H1 (cell line): ENCODE measurements around the gene KIAA0319L. TPM values are rescaled to one million over a fixed set of nuclear protein-coding genes. Genes with fewer than 3 reads are reported as not detected.

ENCODE experiments used
- CTCF ChIA-PET: fragments of 300-600 bp; sonication (Branson Sonifier 250); formaldehyde crosslinking; loops from one replicate; lab custom pipeline; 2021; ENCODE audit not compliant: partially characterized antibody; lab: Charles Lee
- POLR2A ChIA-PET: fragments of 300-600 bp; sonication (Branson Sonifier 250); formaldehyde crosslinking; loops from one replicate; lab custom pipeline; 2021; ENCODE audit warnings: inconsistent platforms; ENCODE audit not compliant: partially characterized antibody; lab: Charles Lee
- DNase-seq, 2 experiments: peaks; one replicate each; pipeline versions ENCODE4 v3.0.0 to v3.0.0-alpha.2; 2010 to 2022; ENCODE audit warnings: low spot score in 2 of 2, low read depth in 1 of 2, mixed read lengths in 1 of 2
- FAIRE-seq: peaks from 2 replicates; lab custom pipeline; 2011; peaks lifted over from hg19 to GRCh38; lab: Jason Lieb, UNC
- H2AFZ ChIP-seq: 2 replicates; pipeline ENCODE4 v1.8.1; 2012; ENCODE audit warnings: low read length, inconsistent platforms
- H2AK5ac ChIP-seq: 2 replicates; pipeline ENCODE4 v1.6.1; 2013; ENCODE audit warnings: low read depth, low read length
- H2BK120ac ChIP-seq: replicated peaks from 2 replicates; pipeline ENCODE3; 2013; ENCODE audit warnings: low read depth, low read length, inconsistent platforms
- H2BK12ac ChIP-seq: 2 replicates; pipeline ENCODE4 v1.6.1; 2013; ENCODE audit warnings: low read depth, low read length
- H2BK15ac ChIP-seq: 2 replicates; pipeline ENCODE4 v1.6.1; 2013; ENCODE audit warnings: low read length
- H2BK20ac ChIP-seq: 2 replicates; pipeline ENCODE4 v1.6.1; 2013; ENCODE audit warnings: low read length
- H2BK5ac ChIP-seq: 2 replicates; pipeline ENCODE4 v1.6.1; 2013; ENCODE audit warnings: low read depth, low read length
- H3K14ac ChIP-seq: 2 replicates; pipeline ENCODE4 v1.6.1; 2013; ENCODE audit warnings: inconsistent platforms; ENCODE audit not compliant: insufficient read length
- H3K18ac ChIP-seq: 2 replicates; pipeline ENCODE4 v1.6.1; 2013; ENCODE audit warnings: low read length; ENCODE audit errors: extremely low read depth
- H3K23ac ChIP-seq: 2 replicates; pipeline ENCODE4 v1.6.1; 2013; ENCODE audit warnings: inconsistent platforms; ENCODE audit not compliant: insufficient read length
- H3K23me2 ChIP-seq: 2 replicates; pipeline ENCODE4 v1.6.1; 2013; ENCODE audit warnings: low read depth, low read length
- H3K27ac ChIP-seq: 2 replicates; pipeline ENCODE4 v1.6.1; 2011; ENCODE audit warnings: low read depth, low read length, inconsistent platforms
- H3K27me3 ChIP-seq, 4 experiments: replicated peaks in 1 of 4; 1 replicate in 1 of 4; 2 replicates in 3 of 4; pipeline versions ENCODE4 v1.6.1 to v1.8.1; 2011 to 2013; ENCODE audit warnings: low read length in 3 of 4, mild to moderate bottlenecking in 3 of 4, inconsistent platforms in 2 of 4, mixed read lengths in 2 of 4, moderate library complexity in 1 of 4; ENCODE audit not compliant: control insufficient read depth in 3 of 4, insufficient read depth in 3 of 4; ENCODE audit errors: extremely low read depth in 1 of 4
- H3K36me3 ChIP-seq, 4 experiments: 2 replicates each; pipeline versions ENCODE4 v1.6.1 to v1.8.1; 2011 to 2013; ENCODE audit warnings: mild to moderate bottlenecking in 4 of 4, low read length in 3 of 4, moderate library complexity in 2 of 4, control low read depth in 1 of 4, inconsistent platforms in 1 of 4; ENCODE audit not compliant: insufficient read depth in 4 of 4, control insufficient read depth in 2 of 4
- H3K4ac ChIP-seq: replicated peaks from 2 replicates; pipeline ENCODE3; 2013; ENCODE audit warnings: low read length, low read depth, mixed read lengths, inconsistent platforms; ENCODE audit not compliant: insufficient read length
- H3K4me1 ChIP-seq, 4 experiments: replicated peaks in 1 of 4; 1 replicate in 1 of 4; 2 replicates in 3 of 4; pipeline versions ENCODE4 v1.6.1 to v1.8.1; 2011 to 2013; ENCODE audit warnings: low read length in 3 of 4, inconsistent platforms in 2 of 4, mixed read lengths in 1 of 4; ENCODE audit not compliant: insufficient read depth in 4 of 4, control insufficient read depth in 3 of 4
- H3K4me2 ChIP-seq, 2 experiments: 2 replicates each; pipeline versions ENCODE4 v1.6.1 to v1.8.1; 2011 to 2013; ENCODE audit warnings: low read depth in 2 of 2, low read length in 2 of 2, control low read depth in 1 of 2, inconsistent platforms in 1 of 2, mild to moderate bottlenecking in 1 of 2; ENCODE audit not compliant: insufficient read depth in 1 of 2
- H3K4me3 ChIP-seq, 4 experiments: fragments of 200-600, 300-600 bp in 1 of 4; sonication (generic), shearing (Covaris generic), sonication (Bioruptor Twin) in 1 of 4; 2 replicates each; pipeline versions ENCODE4 v1.5.1 to v1.8.1; 2011 to 2016; ENCODE audit warnings: low read length in 4 of 4, low read depth in 3 of 4, control low read depth in 2 of 4, inconsistent platforms in 2 of 4, mild to moderate bottlenecking in 2 of 4, mixed read lengths in 1 of 4, moderate library complexity in 1 of 4; ENCODE audit not compliant: insufficient read depth in 2 of 4; ENCODE audit errors: extremely low read depth in 1 of 4
- H3K56ac ChIP-seq: replicated peaks from 2 replicates; pipeline ENCODE3; 2013; ENCODE audit warnings: low read depth, mild to moderate bottlenecking, mixed read lengths, low read length, inconsistent platforms; ENCODE audit not compliant: insufficient read length
- H3K79me1 ChIP-seq: 2 replicates; pipeline ENCODE4 v1.6.1; 2013; ENCODE audit warnings: low read depth, low read length, control low read depth
- H3K79me2 ChIP-seq, 2 experiments: 2 replicates each; pipeline versions ENCODE4 v1.6.1 to v1.8.1; 2012 to 2013; ENCODE audit warnings: low read length in 2 of 2, mild to moderate bottlenecking in 2 of 2, inconsistent platforms in 1 of 2; ENCODE audit not compliant: insufficient read depth in 2 of 2, control insufficient read depth in 1 of 2
- H3K9ac ChIP-seq, 4 experiments: replicated peaks in 1 of 4; 1 replicate in 1 of 4; 2 replicates in 3 of 4; pipeline versions ENCODE4 v1.6.1 to v1.8.1; 2011 to 2013; ENCODE audit warnings: low read depth in 3 of 4, low read length in 3 of 4, control low read depth in 2 of 4, mild to moderate bottlenecking in 2 of 4, moderate library complexity in 2 of 4, inconsistent platforms in 1 of 4; ENCODE audit errors: extremely low read depth in 1 of 4
- H3K9me3 ChIP-seq, 2 experiments: 2 replicates each; pipeline versions ENCODE4 v1.6.1 to v1.8.1; 2012 to 2013; ENCODE audit warnings: mild to moderate bottlenecking in 2 of 2, moderate library complexity in 2 of 2, control low read depth in 1 of 2, inconsistent platforms in 1 of 2, low read depth in 1 of 2, low read length in 1 of 2, mixed read lengths in 1 of 2; ENCODE audit not compliant: insufficient read depth in 2 of 2
- H4K20me1 ChIP-seq, 2 experiments: replicated peaks in 1 of 2; 2 replicates each; pipeline versions ENCODE3 to v1.8.1; 2011 to 2013; ENCODE audit warnings: inconsistent platforms in 2 of 2, low read length in 2 of 2, mild to moderate bottlenecking in 1 of 2; ENCODE audit not compliant: insufficient read depth in 2 of 2, control insufficient read depth in 1 of 2
- H4K5ac ChIP-seq: 2 replicates; pipeline ENCODE4 v1.6.1; 2013; ENCODE audit warnings: low read length, low read depth, mixed read lengths, inconsistent platforms; ENCODE audit not compliant: insufficient read length
- H4K8ac ChIP-seq: 2 replicates; pipeline ENCODE4 v1.8.0; 2013; ENCODE audit warnings: mild to moderate bottlenecking, moderate library complexity, low read length, inconsistent platforms; ENCODE audit not compliant: insufficient read depth; ENCODE audit errors: extremely low read depth
- H4K91ac ChIP-seq: replicated peaks from 2 replicates; pipeline ENCODE3; 2013; ENCODE audit warnings: low read length, mixed read lengths, inconsistent platforms; ENCODE audit not compliant: insufficient read length
- ATF3 ChIP-seq: IDR thresholded peaks from 2 replicates; pipeline ENCODE4 v1.6.1; 2011; ENCODE audit warnings: low read depth, mild to moderate bottlenecking, low read length; ENCODE audit not compliant: insufficient read depth
- BACH1 ChIP-seq: IDR thresholded peaks from 2 replicates; pipeline ENCODE4 v1.6.1; 2012; ENCODE audit warnings: low read length, improper control_type of control experiment
- BCL11A ChIP-seq, 2 experiments: IDR thresholded peaks; one replicate each; pipeline ENCODE4 v1.6.1; 2011; ENCODE audit warnings: low read depth in 2 of 2, low read length in 2 of 2, mild to moderate bottlenecking in 2 of 2
- CHD2 ChIP-seq: IDR thresholded peaks from 2 replicates; pipeline ENCODE4 v1.6.1; 2012; ENCODE audit warnings: low read length, improper control_type of control experiment
- CTBP2 ChIP-seq: IDR thresholded peaks from 2 replicates; pipeline ENCODE4 v1.7.0; 2011; ENCODE audit warnings: borderline replicate concordance, mild to moderate bottlenecking, moderate library complexity, mixed read lengths, low read length; ENCODE audit not compliant: insufficient read depth, insufficient read length
- EZH2 ChIP-seq: fragments of 200-600 bp; sonication (generic); IDR thresholded peaks from 2 replicates; pipeline ENCODE4 v1.7.1; 2012; ENCODE audit warnings: low read depth, mild to moderate bottlenecking, moderate library complexity, low read length, inconsistent platforms; ENCODE audit not compliant: severe bottlenecking
- KDM5A ChIP-seq: fragments of 200-600 bp; IDR thresholded peaks from 2 replicates; pipeline ENCODE4 v1.7.1; 2012; ENCODE audit warnings: mild to moderate bottlenecking, low read length, inconsistent platforms, mixed read lengths
- MAX ChIP-seq: IDR thresholded peaks from 2 replicates; pipeline ENCODE4 v1.6.1; 2012; ENCODE audit warnings: inconsistent platforms
- POLR2A ChIP-seq, 2 experiments: IDR thresholded peaks; 1 replicate in 1 of 2; 2 replicates in 1 of 2; pipeline ENCODE4 v1.6.1; 2011; ENCODE audit warnings: low read depth in 2 of 2, low read length in 2 of 2, mild to moderate bottlenecking in 2 of 2; ENCODE audit errors: control extremely low read depth in 1 of 2
- RAD21 ChIP-seq, 2 experiments: IDR thresholded peaks in 1 of 2; conservative IDR thresholded peaks in 1 of 2; 2 replicates each; pipeline ENCODE4 v1.6.1; 2011; ENCODE audit warnings: low read depth in 2 of 2, low read length in 2 of 2, improper control_type of control experiment in 1 of 2, inconsistent platforms in 1 of 2, mild to moderate bottlenecking in 1 of 2, moderate library complexity in 1 of 2
- SIN3A ChIP-seq, 2 experiments: IDR thresholded peaks in 1 of 2; conservative IDR thresholded peaks in 1 of 2; 2 replicates each; pipeline ENCODE4 v1.6.1; 2011 to 2012; ENCODE audit warnings: low read length in 2 of 2, improper control_type of control experiment in 1 of 2, low read depth in 1 of 2, mild to moderate bottlenecking in 1 of 2
- SIRT6 ChIP-seq: IDR thresholded peaks from one replicate; pipeline ENCODE4 v1.7.1; 2012; ENCODE audit warnings: low read length, inconsistent platforms
- WGBS, 2 experiments: shearing (Covaris generic) in 1 of 2; methylation state at CpG; one replicate each; pipeline versions ENCODE4 v1.1.6 to v1.1.7; 2013 to 2015; ENCODE audit warnings: low lambda C conversion rate in 2 of 2, mixed read lengths in 2 of 2, inconsistent platforms in 1 of 2, low coverage in 1 of 2, missing lambda C conversion rate in 1 of 2; ENCODE audit not compliant: insufficient replicate concordance in 2 of 2, insufficient coverage in 1 of 2, insufficient read length in 1 of 2; ENCODE audit errors: extremely low coverage in 1 of 2, missing lambda C conversion rate in 1 of 2; 5-methylcytosine and 5-hydroxymethylcytosine counted together
- polyA plus RNA-seq, 7 experiments: library from polyadenylated mRNA; depleted of rRNA in 3 of 7; stranded (reverse) in 5 of 7; unstranded in 2 of 7; fragments of >200 nt in 5 of 7; fragments of 200-250 nt in 2 of 7; gene quantifications; 1 replicate in 5 of 7; 2 replicates in 1 of 7; 4 replicates in 1 of 7; pipeline versions ENCODE4 v1.2.1 to v1.2.3, GENCODE V29; 2011 to 2013; ENCODE audit warnings: missing spikeins in 2 of 7, mixed read lengths in 2 of 7
- total RNA-seq: library from RNA; stranded (reverse); fragmentation: NEBNext Ultra II Directional; extraction: Animal tissue kit (Norgen Biotek cat#: 25700); gene quantifications from 2 replicates; pipeline ENCODE4 v1.2.1, GENCODE V29; 2021

Gene KIAA0319L
- total and polyA plus RNA-seq, 2 of the 8 experiments (the other 6 are each of a cell fraction or from before 2014, with no cell fraction given) = 40.1 to 55.7 TPM

DNA sequence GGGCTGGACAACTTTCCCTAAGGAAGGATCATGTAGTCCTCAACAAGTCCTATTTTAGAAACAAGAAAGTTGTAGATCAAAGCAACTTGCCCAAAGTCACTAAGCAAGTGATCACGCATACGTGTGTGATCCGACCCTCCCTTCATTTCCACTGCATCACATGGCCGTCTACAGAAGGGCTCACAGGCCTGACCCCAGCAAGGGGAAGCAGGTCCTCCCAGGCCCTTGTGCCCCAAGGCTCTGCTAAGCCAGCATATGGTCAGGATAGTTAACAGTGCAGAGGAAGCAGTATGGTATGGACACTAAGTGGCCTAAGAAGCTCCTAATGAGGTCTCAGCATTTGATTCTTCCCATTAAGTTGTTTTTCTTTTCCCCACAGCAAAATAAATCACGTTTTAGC, 40.7 kb upstream of the KIAA0319L start:
- Histone ChIP-seq H2BK12ac (no peak overlapping the region), H2BK20ac (no peak overlapping the region), H3K56ac (no peak overlapping the region), H3K18ac (no peak overlapping the region), H3K27me3 (no peaks in the 10 kb centered on the region), H2BK120ac (no peak overlapping the region), H2AK5ac (no peak overlapping the region), H3K27ac (no peak overlapping the region; the same call in 1 of the 2 replicates), H2BK15ac (no peak overlapping the region), H2AFZ (no peak overlapping the region), H4K5ac (no peak overlapping the region), H3K4me3 (no peak overlapping the region), H4K91ac (no peak overlapping the region), H3K9ac (no peak overlapping the region), H4K20me1 (peaks cover 0 to 6% of the 10 kb centered on the region in 2 experiments), H3K79me1 (no peaks in the 10 kb centered on the region), H2BK5ac (no peak overlapping the region), H3K79me2 (no peaks in the 10 kb centered on the region), H3K23me2 (no peaks in the 10 kb centered on the region), H3K36me3 (peaks cover 0 to 15% (median 8%) of the 10 kb centered on the region in 4 experiments; a peak in 4 of 8 replicates), H3K9me3 (no peaks in the 10 kb centered on the region), H3K23ac (no peak overlapping the region), H3K4me2 (no peak overlapping the region), H3K4me1 (no peaks in the 10 kb centered on the region), H4K8ac (no peak overlapping the region), H3K4ac (no peak overlapping the region), H3K14ac (no peak overlapping the region)
- FAIRE-seq (no peak), DNase-seq (no peak)
- 86% methylated on average over 5 of the region's 5 CpGs; no CpG with 5 or more reads in 1 of the 2 experiments for WGBS, 2 experiments
- POLR2A ChIA-PET = interaction anchor here (1.2 to 1.4 kb wide), 2 partner anchors 11 to 19 kb away, joined by 4 to 5 read pairs; no protein-coding TSS in a partner anchor
- CTCF ChIA-PET = interaction anchor here (1.1 to 1.2 kb wide), 2 partner anchors 29 to 129 kb away, joined by 4 to 5 read pairs; no protein-coding TSS in a partner anchor
- TF ChIP-seq SIN3A (conservative IDR thresholded peaks at IDR 0.05 in 1 of 2, IDR thresholded peaks at IDR 0.05 in 1 of 2; ENCODE audit: low read depth in 1 of 2, low read length in 2 of 2) (no peak), POLR2A (IDR thresholded peaks at IDR 0.05; ENCODE audit: control extremely low read depth in 1 of 2, low read depth in 2 of 2, low read length in 2 of 2) (no peak), BACH1 (no peak), CTBP2 (no peak), MAX (no peak), ATF3 (no peak), BCL11A (IDR thresholded peaks at IDR 0.05; ENCODE audit: low read depth in 2 of 2, low read length in 2 of 2) (no peak), CHD2 (no peak), RAD21 (IDR thresholded peaks at IDR 0.05 in 1 of 2, conservative IDR thresholded peaks at IDR 0.05 in 1 of 2; ENCODE audit: low read depth in 2 of 2, low read length in 2 of 2) (no peak), SIRT6 (no peak), KDM5A (no peak), EZH2 (no peak)
